ENCODE results near the gene TMEM51. TPM values are rescaled to one million over a fixed set of nuclear protein-coding genes. Genes with fewer than 3 reads are reported as not detected.

Gene TMEM51
- total and polyA plus RNA-seq, 10 of the 15 experiments (the other 5 are each of a cell fraction or from before 2014, with no cell fraction given), result 0.55 to 4.8 (median 3.1) TPM

DNA sequence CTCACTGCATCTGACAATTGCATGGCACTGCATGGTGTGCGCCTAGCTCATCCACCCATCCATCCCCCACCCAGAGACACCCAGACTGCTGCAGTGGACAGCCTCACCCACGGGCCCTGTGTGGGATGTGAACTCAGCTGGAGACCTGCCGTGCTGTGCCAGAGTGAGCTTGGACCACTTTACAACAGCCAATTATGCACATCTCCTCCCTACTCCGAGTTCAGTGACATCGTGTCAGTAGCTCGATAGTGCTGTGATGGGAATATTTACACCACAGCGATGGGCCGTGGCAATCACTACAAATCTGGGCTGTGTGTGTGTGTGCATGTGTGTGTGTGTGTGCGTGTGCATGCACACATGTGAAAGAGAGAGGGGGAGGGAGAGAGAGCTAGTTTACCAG is 42.5 kb downstream of the TMEM51 start:
- H3K27me3 ChIP-seq (replicated peaks in 1 of 2; ENCODE audit: control insufficient read depth in 2 of 2, insufficient read depth in 2 of 2, low read length in 1 of 2), result no peaks in the 10 kb centered on the region
- H2AFZ ChIP-seq (ENCODE audit: control insufficient read depth, low read depth, low read length), result no peak overlapping the region
- intact Hi-C loops (cut with micrococcal nuclease; ENCODE audit: unreplicated experiment) (no loop called here), in situ Hi-C loops (cut with MboI) (no loop called here)
- no peaks in the 10 kb centered on the region for H3K4me1 ChIP-seq (ENCODE audit: control insufficient read depth, insufficient read depth, low read length)
- TF ChIP-seq, protein P1, sequence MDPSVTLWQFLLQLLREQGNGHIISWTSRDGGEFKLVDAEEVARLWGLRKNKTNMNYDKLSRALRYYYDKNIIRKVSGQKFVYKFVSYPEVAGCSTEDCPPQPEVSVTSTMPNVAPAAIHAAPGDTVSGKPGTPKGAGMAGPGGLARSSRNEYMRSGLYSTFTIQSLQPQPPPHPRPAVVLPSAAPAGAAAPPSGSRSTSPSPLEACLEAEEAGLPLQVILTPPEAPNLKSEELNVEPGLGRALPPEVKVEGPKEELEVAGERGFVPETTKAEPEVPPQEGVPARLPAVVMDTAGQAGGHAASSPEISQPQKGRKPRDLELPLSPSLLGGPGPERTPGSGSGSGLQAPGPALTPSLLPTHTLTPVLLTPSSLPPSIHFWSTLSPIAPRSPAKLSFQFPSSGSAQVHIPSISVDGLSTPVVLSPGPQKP (IDR thresholded peaks at IDR 0.05; ENCODE audit: low read depth, low read length), result no peak
- ATAC-seq (no peak), DNase-seq (ENCODE audit: low read depth, low spot score) (no peak), FAIRE-seq (no peak)
- H3K4me3 ChIP-seq, result no peak overlapping the region
- POLR2A ChIA-PET, result interaction anchor here (1.2 kb wide), 1 partner anchor 27 kb away, joined by 3 read pairs; no protein-coding TSS in a partner anchor
- no peak overlapping the region for H3K27ac ChIP-seq (ENCODE audit: control insufficient read depth, insufficient read depth)
- H4K20me1 ChIP-seq (ENCODE audit: control insufficient read depth, insufficient read depth), result no peaks in the 10 kb centered on the region
- H3K4me2 ChIP-seq (ENCODE audit: control insufficient read depth, insufficient read depth), result no peak overlapping the region
- RAD21 ChIA-PET (ENCODE audit: unreplicated experiment), result interaction anchor here (0.6 to 1.2 kb wide), 5 partner anchors 21 to 76 kb away, joined by 3 to 4 read pairs (median 3); no protein-coding TSS in a partner anchor
- H3K79me2 ChIP-seq (ENCODE audit: control insufficient read depth, insufficient read depth, low read length), result no peaks in the 10 kb centered on the region
- no TSS peak for BruUV-seq (replicated peaks)
- WGBS (ENCODE audit: insufficient coverage, insufficient replicate concordance, low lambda C conversion rate, missing lambda C conversion rate), result 32% methylated on average over 9 of the region's 9 CpGs
- CTCF ChIA-PET, result interaction anchor here (0.9 to 1.4 kb wide), 4 partner anchors 16 to 76 kb away, joined by 3 to 4 read pairs (median 4); no protein-coding TSS in a partner anchor
- SMC1A ChIA-PET (ENCODE audit: uncharacterized antibody, unreplicated experiment), result interaction anchor here (0.9 kb wide), 1 partner anchor 11 kb away, joined by 3 read pairs; no protein-coding TSS in a partner anchor
- H3K9ac ChIP-seq (ENCODE audit: control insufficient read depth, insufficient read depth, low read length), result no peak overlapping the region
- no peaks in the 10 kb centered on the region for H3K9me3 ChIP-seq (replicated peaks; ENCODE audit: control insufficient read depth, insufficient read depth, low read length)
- no peaks in the 10 kb centered on the region for H3K36me3 ChIP-seq (ENCODE audit: control insufficient read depth in 2 of 2, insufficient read depth in 2 of 2, low read length in 1 of 2)

DNA sequence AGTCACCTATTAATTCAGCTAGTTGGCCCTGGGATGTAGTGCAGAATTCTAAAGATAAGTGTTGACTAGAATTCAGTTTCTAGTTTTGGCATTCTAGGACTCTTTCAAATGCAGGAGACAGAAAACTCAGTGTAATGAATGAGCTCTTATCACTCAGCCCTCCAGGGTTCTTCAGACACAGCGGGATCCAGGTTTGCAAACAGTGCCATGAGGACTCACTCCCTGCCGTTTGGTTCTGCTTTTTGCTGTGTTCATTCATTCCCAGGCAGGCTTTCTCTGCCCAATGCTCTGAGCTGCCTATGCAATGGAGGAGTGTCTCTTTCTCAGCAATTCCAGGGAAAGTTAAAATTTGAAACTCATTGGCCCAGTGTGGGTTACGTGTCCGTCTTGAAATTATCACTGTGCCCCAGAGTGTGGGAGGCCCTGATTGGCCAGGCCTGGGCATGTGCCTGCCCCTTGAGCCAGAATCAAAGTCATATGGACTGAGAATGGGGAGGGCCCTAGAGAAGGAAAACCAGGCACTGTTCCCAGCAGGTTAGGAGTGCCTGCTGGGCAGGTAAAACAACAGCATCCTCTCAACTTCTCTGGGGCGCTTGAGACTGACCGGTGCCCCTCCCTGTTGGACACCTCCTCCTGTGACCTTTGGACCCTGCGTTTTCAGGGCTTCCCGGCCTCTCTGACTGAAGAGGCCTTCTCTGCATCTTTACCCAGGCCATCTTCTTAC is 43.4 kb downstream of the TMEM51 start:
- no peak overlapping the region for H2AFZ ChIP-seq (ENCODE audit: control insufficient read depth, low read depth, low read length)
- ATAC-seq (no peak), FAIRE-seq (no peak), DNase-seq (ENCODE audit: low read depth, low spot score) (no peak)
- ChIA-PET RAD21 (ENCODE audit: unreplicated experiment) (interaction anchor here (1.2 kb wide), 1 partner anchor 75 kb away, joined by 4 read pairs; no protein-coding TSS in a partner anchor), SMC1A (ENCODE audit: uncharacterized antibody, unreplicated experiment) (no interaction called here), CTCF (interaction anchor here (1.0 to 1.4 kb wide), 3 partner anchors 15 to 75 kb away, joined by 3 to 4 read pairs (median 4); no protein-coding TSS in a partner anchor), POLR2A (interaction anchor here (0.6 kb wide), 2 partner anchors 66 to 284 kb away, joined by 3 to 4 read pairs; no protein-coding TSS in a partner anchor)
- no peaks in the 10 kb centered on the region for H3K9me3 ChIP-seq (replicated peaks; ENCODE audit: control insufficient read depth, insufficient read depth, low read length)
- no peak overlapping the region for H3K4me2 ChIP-seq (ENCODE audit: control insufficient read depth, insufficient read depth)
- no peak overlapping the region for H3K4me3 ChIP-seq
- no peak overlapping the region for H3K27ac ChIP-seq (ENCODE audit: control insufficient read depth, insufficient read depth)
- no peaks in the 10 kb centered on the region for H3K4me1 ChIP-seq (ENCODE audit: control insufficient read depth, insufficient read depth, low read length)
- H3K36me3 ChIP-seq (ENCODE audit: control insufficient read depth in 2 of 2, insufficient read depth in 2 of 2, low read length in 1 of 2), result no peaks in the 10 kb centered on the region
- H3K27me3 ChIP-seq (replicated peaks in 1 of 2; ENCODE audit: control insufficient read depth in 2 of 2, insufficient read depth in 2 of 2, low read length in 1 of 2), result no peaks in the 10 kb centered on the region
- in situ Hi-C loops (cut with MboI) (no loop called here), intact Hi-C loops (cut with micrococcal nuclease; ENCODE audit: unreplicated experiment) (no loop called here)
- H3K9ac ChIP-seq (ENCODE audit: control insufficient read depth, insufficient read depth, low read length), result no peak overlapping the region
- H4K20me1 ChIP-seq (ENCODE audit: control insufficient read depth, insufficient read depth), result no peaks in the 10 kb centered on the region
- 41% methylated on average over 8 of the region's 8 CpGs for WGBS (ENCODE audit: insufficient coverage, insufficient replicate concordance, low lambda C conversion rate, missing lambda C conversion rate)
- no peaks in the 10 kb centered on the region for H3K79me2 ChIP-seq (ENCODE audit: control insufficient read depth, insufficient read depth, low read length)
- BruUV-seq (replicated peaks), result no TSS peak
- no peak for TF ChIP-seq PAX8 (IDR thresholded peaks at IDR 0.05)
- no peak for TF ChIP-seq POLR2AphosphoS5 (IDR thresholded peaks at IDR 0.05; ENCODE audit: low read length)
- TF ChIP-seq, protein P2, sequence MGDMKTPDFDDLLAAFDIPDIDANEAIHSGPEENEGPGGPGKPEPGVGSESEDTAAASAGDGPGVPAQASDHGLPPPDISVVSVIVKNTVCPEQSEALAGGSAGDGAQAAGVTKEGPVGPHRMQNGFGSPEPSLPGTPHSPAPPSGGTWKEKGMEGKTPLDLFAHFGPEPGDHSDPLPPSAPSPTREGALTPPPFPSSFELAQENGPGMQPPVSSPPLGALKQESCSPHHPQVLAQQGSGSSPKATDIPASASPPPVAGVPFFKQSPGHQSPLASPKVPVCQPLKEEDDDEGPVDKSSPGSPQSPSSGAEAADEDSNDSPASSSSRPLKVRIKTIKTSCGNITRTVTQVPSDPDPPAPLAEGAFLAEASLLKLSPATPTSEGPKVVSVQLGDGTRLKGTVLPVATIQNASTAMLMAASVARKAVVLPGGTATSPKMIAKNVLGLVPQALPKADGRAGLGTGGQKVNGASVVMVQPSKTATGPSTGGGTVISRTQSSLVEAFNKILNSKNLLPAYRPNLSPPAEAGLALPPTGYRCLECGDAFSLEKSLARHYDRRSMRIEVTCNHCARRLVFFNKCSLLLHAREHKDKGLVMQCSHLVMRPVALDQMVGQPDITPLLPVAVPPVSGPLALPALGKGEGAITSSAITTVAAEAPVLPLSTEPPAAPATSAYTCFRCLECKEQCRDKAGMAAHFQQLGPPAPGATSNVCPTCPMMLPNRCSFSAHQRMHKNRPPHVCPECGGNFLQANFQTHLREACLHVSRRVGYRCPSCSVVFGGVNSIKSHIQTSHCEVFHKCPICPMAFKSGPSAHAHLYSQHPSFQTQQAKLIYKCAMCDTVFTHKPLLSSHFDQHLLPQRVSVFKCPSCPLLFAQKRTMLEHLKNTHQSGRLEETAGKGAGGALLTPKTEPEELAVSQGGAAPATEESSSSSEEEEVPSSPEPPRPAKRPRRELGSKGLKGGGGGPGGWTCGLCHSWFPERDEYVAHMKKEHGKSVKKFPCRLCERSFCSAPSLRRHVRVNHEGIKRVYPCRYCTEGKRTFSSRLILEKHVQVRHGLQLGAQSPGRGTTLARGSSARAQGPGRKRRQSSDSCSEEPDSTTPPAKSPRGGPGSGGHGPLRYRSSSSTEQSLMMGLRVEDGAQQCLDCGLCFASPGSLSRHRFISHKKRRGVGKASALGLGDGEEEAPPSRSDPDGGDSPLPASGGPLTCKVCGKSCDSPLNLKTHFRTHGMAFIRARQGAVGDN (IDR thresholded peaks at IDR 0.05), result no peak
- TF ChIP-seq STAT3 (IDR thresholded peaks at IDR 0.05; ENCODE audit: low read depth, low read length), result no peak
- no peak for TF ChIP-seq CEBPB (IDR thresholded peaks at IDR 0.05; ENCODE audit: borderline replicate concordance in 1 of 2, low read depth in 2 of 2, low read length in 2 of 2)
- TF ChIP-seq FOXK2 (IDR thresholded peaks at IDR 0.05), result no peak
- TF ChIP-seq ZNF24 (IDR thresholded peaks at IDR 0.05), result no peak
- TF ChIP-seq MXI1 (IDR thresholded peaks at IDR 0.05; ENCODE audit: low read depth, low read length), result no peak
- no peak for TF ChIP-seq HCFC1 (IDR thresholded peaks at IDR 0.05; ENCODE audit: low read length)

All from GM12878 (cell line).